ENCODE measurements around the gene SIDT2. TPM values are rescaled to one million over a fixed set of nuclear protein-coding genes. Genes with fewer than 3 reads are reported as not detected.

Gene SIDT2
- total RNA-seq, 1 experiment from 2014 or later: 37.0 TPM

- Histone ChIP-seq H3K79me2 (ENCODE audit: insufficient read depth, low read length) (peaks cover 23% of the 10 kb centered on the region), H3K4me2 (ENCODE audit: low read length) (no peak overlapping the region), H3K4me1 (ENCODE audit: control insufficient read depth in 1 of 2, insufficient read depth in 2 of 2, low read length in 2 of 2) (peaks cover 8 to 12% of the 10 kb centered on the region in 2 experiments; a peak in 3 of 4 replicates), H3K27ac (ENCODE audit: low read depth, low read length) (no peak overlapping the region), H3K9me3 (ENCODE audit: control insufficient read depth in 1 of 2, insufficient read depth in 1 of 2, low read depth in 1 of 2, low read length in 2 of 2) (no peaks in the 10 kb centered on the region), H3K9ac (ENCODE audit: low read length) (no peak overlapping the region), H3K9me2 (ENCODE audit: insufficient read depth) (no peaks in the 10 kb centered on the region), H4K20me1 (ENCODE audit: insufficient read depth) (no peaks in the 10 kb centered on the region), H3K27me3 (ENCODE audit: insufficient read depth, low read length) (no peaks in the 10 kb centered on the region), H2AFZ (ENCODE audit: low read depth, low read length, poor library complexity, severe bottlenecking) (no peak overlapping the region), H3K36me3 (ENCODE audit: control insufficient read depth in 1 of 2, insufficient read depth in 2 of 2, low read length in 2 of 2) (peaks cover 9 to 12% of the 10 kb centered on the region in 2 experiments; a peak in 3 of 4 replicates), H3K4me3 (replicated peaks in 1 of 2; ENCODE audit: low read depth in 1 of 2, low read length in 2 of 2) (no peak overlapping the region)
- ChIA-PET CTCF (interaction anchor here (2.8 kb wide), 1 partner anchor 48 kb away, joined by 30 read pairs; the partner anchor contains the start of gene SIDT2), RAD21 (ENCODE audit: low non-redundant PET in 1 of 2, low total read pairs in 2 of 2, uncharacterized antibody in 2 of 2, unreplicated experiment in 2 of 2) (no interaction called here), POLR2A (no interaction called here)
- ATAC-seq (no peak), DNase-seq (ENCODE audit: low read depth, low spot score) (no peak)
- no peak for TF ChIP-seq TCF7L2 (IDR thresholded peaks at IDR 0.05; ENCODE audit: borderline replicate concordance, extremely low read depth, insufficient read depth, insufficient read length)
- TF ChIP-seq ATF3 (IDR thresholded peaks at IDR 0.05): no peak
- no peak for TF ChIP-seq SRF (IDR thresholded peaks at IDR 0.05; ENCODE audit: low read depth)
- no peak for TF ChIP-seq CBX3 (IDR thresholded peaks at IDR 0.05; ENCODE audit: low read depth)
- no peak for TF ChIP-seq POLR2A (IDR thresholded peaks at IDR 0.05; ENCODE audit: borderline replicate concordance, extremely low read depth, insufficient read depth, insufficient read length)
- no peak for TF ChIP-seq CEBPB (IDR thresholded peaks at IDR 0.05; ENCODE audit: low read depth)
- no peak for TF ChIP-seq ZFX (IDR thresholded peaks at IDR 0.05)
- TF ChIP-seq MAX (IDR thresholded peaks at IDR 0.05): no peak
- TF ChIP-seq YY1 (IDR thresholded peaks at IDR 0.05; ENCODE audit: extremely low read depth, insufficient replicate concordance, low read depth, low read length): no peak
- no peak for TF ChIP-seq CTCF (IDR thresholded peaks at IDR 0.05 in 2 of 3, conservative IDR thresholded peaks at IDR 0.05 in 1 of 3; ENCODE audit: borderline replicate concordance in 1 of 3, insufficient read depth in 1 of 3, low read depth in 2 of 3, low read length in 2 of 3)
- TF ChIP-seq EZH2phosphoT487 (IDR thresholded peaks at IDR 0.05; ENCODE audit: borderline replicate concordance): no peak
- TF ChIP-seq SIN3A (IDR thresholded peaks at IDR 0.05; ENCODE audit: low read depth): no peak
- no peak for TF ChIP-seq ZBTB33 (IDR thresholded peaks at IDR 0.05; ENCODE audit: extremely low read depth, insufficient replicate concordance, low read length)
- no peak for TF ChIP-seq ELF1 (IDR thresholded peaks at IDR 0.05; ENCODE audit: borderline replicate concordance, low read depth)
- TF ChIP-seq ZNF274 (IDR thresholded peaks at IDR 0.05; ENCODE audit: low read depth, low read length): no peak
- no peak for TF ChIP-seq EGR1 (IDR thresholded peaks at IDR 0.05; ENCODE audit: low read depth)
- no peak for TF ChIP-seq REST (IDR thresholded peaks at IDR 0.05; ENCODE audit: low read depth)
- TF ChIP-seq RAD21 (IDR thresholded peaks at IDR 0.05; ENCODE audit: low read depth): no peak
- TF ChIP-seq SP1 (IDR thresholded peaks at IDR 0.05; ENCODE audit: low read depth): no peak
- no peak for TF ChIP-seq EZH2 (IDR thresholded peaks at IDR 0.05)
- intact Hi-C loops (cut with micrococcal nuclease): loop anchor here (5.0 kb wide), 1 partner anchor 436 kb away; the partner anchor contains the start of gene APOA5
- BruUV-seq (replicated peaks): no TSS peak
These were observed 49.5 kb downstream of the SIDT2 start for GRCh38 chr11:117228091-117228490.
